H9 (cell line): ENCODE results near the gene CALN1. TPM values are rescaled to one million over a fixed set of nuclear protein-coding genes. Genes with fewer than 3 reads are reported as not detected.

Experiments used
- DNase-seq: peaks from one replicate; pipeline ENCODE4 v3.0.0-alpha.2; 2017
- H2AFZ ChIP-seq: one replicate; pipeline ENCODE4 v1.6.1; 2013; ENCODE audit warnings: mild to moderate bottlenecking, low read length, control low read depth, moderate library complexity
- H2AK5ac ChIP-seq: 2 replicates; pipeline ENCODE4 v1.6.1; 2013; ENCODE audit warnings: low read length, control low read depth, mixed read lengths; ENCODE audit not compliant: insufficient read length
- H2BK120ac ChIP-seq: one replicate; pipeline ENCODE4 v1.6.1; 2013; ENCODE audit warnings: low read depth, mild to moderate bottlenecking, low read length, control low read depth, inconsistent platforms; ENCODE audit not compliant: poor library complexity, severe bottlenecking
- H2BK12ac ChIP-seq: 2 replicates; pipeline ENCODE4 v1.6.1; 2013; ENCODE audit warnings: low read length, control low read depth, mixed read lengths, low read depth; ENCODE audit not compliant: insufficient read length
- H2BK15ac ChIP-seq: 2 replicates; pipeline ENCODE4 v1.6.1; 2013; ENCODE audit warnings: low read depth, low read length, control low read depth
- H2BK20ac ChIP-seq: one replicate; pipeline ENCODE4 v1.6.1; 2013; ENCODE audit warnings: low read depth, mild to moderate bottlenecking, low read length, control low read depth, inconsistent platforms; ENCODE audit not compliant: poor library complexity, severe bottlenecking
- H2BK5ac ChIP-seq: 2 replicates; pipeline ENCODE4 v1.6.1; 2013; ENCODE audit warnings: low read length, control low read depth, mixed read lengths; ENCODE audit not compliant: insufficient read length
- H3K14ac ChIP-seq: 2 replicates; pipeline ENCODE4 v1.6.1; 2013; ENCODE audit warnings: low read length, control low read depth; ENCODE audit not compliant: insufficient read depth
- H3K18ac ChIP-seq: 2 replicates; pipeline ENCODE4 v1.6.1; 2013; ENCODE audit warnings: low read depth, mild to moderate bottlenecking, mixed read lengths, low read length, control low read depth; ENCODE audit not compliant: insufficient read length
- H3K23ac ChIP-seq: 2 replicates; pipeline ENCODE4 v1.6.1; 2013; ENCODE audit warnings: low read length, control low read depth, mixed read lengths, low read depth; ENCODE audit not compliant: insufficient read length
- H3K23me2 ChIP-seq: 2 replicates; pipeline ENCODE4 v1.6.1; 2013; ENCODE audit warnings: low read depth, mild to moderate bottlenecking, mixed read lengths, low read length, control low read depth; ENCODE audit not compliant: insufficient read length, poor library complexity, severe bottlenecking
- H3K27ac ChIP-seq: 2 replicates; pipeline ENCODE4 v1.5.1; 2013; ENCODE audit warnings: low read length, control low read depth, mixed read lengths, low read depth; ENCODE audit not compliant: insufficient read length
- H3K27me3 ChIP-seq: 2 replicates; pipeline ENCODE4 v1.6.1; 2013; ENCODE audit warnings: low read length, control low read depth, inconsistent platforms; ENCODE audit not compliant: insufficient read depth
- H3K4ac ChIP-seq: 2 replicates; pipeline ENCODE4 v1.6.1; 2013; ENCODE audit warnings: low read depth, mild to moderate bottlenecking, control low read depth, inconsistent platforms, low read length, moderate library complexity
- H3K4me1 ChIP-seq: 2 replicates; pipeline ENCODE4 v1.6.1; 2013; ENCODE audit warnings: low read length, control low read depth, inconsistent platforms; ENCODE audit not compliant: insufficient read depth
- H3K4me2 ChIP-seq: 2 replicates; pipeline ENCODE4 v1.6.1; 2013; ENCODE audit warnings: low read length, control low read depth, mixed read lengths; ENCODE audit not compliant: insufficient read length, insufficient read depth
- H3K56ac ChIP-seq: 2 replicates; pipeline ENCODE4 v1.6.1; 2013; ENCODE audit warnings: low read depth, mild to moderate bottlenecking, mixed read lengths, low read length, control low read depth; ENCODE audit not compliant: insufficient read length
- H3K79me1 ChIP-seq: 2 replicates; pipeline ENCODE4 v1.6.1; 2013; ENCODE audit warnings: low read depth, mild to moderate bottlenecking, moderate library complexity, low read length, control low read depth, inconsistent platforms; ENCODE audit not compliant: insufficient read depth, poor library complexity, severe bottlenecking
- H3K79me2 ChIP-seq: 2 replicates; pipeline ENCODE4 v1.6.1; 2013; ENCODE audit warnings: low read length, control low read depth, inconsistent platforms; ENCODE audit not compliant: insufficient read depth
- H3K9ac ChIP-seq: 2 replicates; pipeline ENCODE4 v1.6.1; 2013; ENCODE audit warnings: low read length, control low read depth, mixed read lengths; ENCODE audit not compliant: insufficient read length; ENCODE audit errors: extremely low read depth
- H3K9me3 ChIP-seq: one replicate; pipeline ENCODE4 v1.6.1; 2013; ENCODE audit warnings: low read depth, low read length, inconsistent platforms; ENCODE audit not compliant: control insufficient read depth
- H3T11ph ChIP-seq: one replicate; pipeline ENCODE4 v1.6.1; 2013; ENCODE audit warnings: mild to moderate bottlenecking, low read length, control low read depth, inconsistent platforms
- H4K20me1 ChIP-seq: one replicate; pipeline ENCODE4 v1.6.1; 2013; ENCODE audit not compliant: control insufficient read depth, insufficient read length, insufficient read depth
- H4K5ac ChIP-seq: 2 replicates; pipeline ENCODE4 v1.6.1; 2013; ENCODE audit warnings: low read depth, mild to moderate bottlenecking, mixed read lengths, low read length, control low read depth; ENCODE audit not compliant: insufficient read length
- H4K8ac ChIP-seq: replicated peaks from 2 replicates; pipeline ENCODE4 v1.6.1; 2013; ENCODE audit warnings: low read length, control low read depth, mixed read lengths, low read depth; ENCODE audit not compliant: insufficient read length
- H4K91ac ChIP-seq: 2 replicates; pipeline ENCODE4 v1.6.1; 2013; ENCODE audit warnings: low read depth, mild to moderate bottlenecking, moderate library complexity, mixed read lengths, low read length, control low read depth; ENCODE audit not compliant: insufficient read length
- H3K27ac Mint-ChIP-seq, 3 experiments: 2 replicates in 2 of 3; 3 replicates in 1 of 3; pipeline ENCODE4 v1.8.0; 2020 to 2021; ENCODE audit warnings: mixed read lengths in 3 of 3, mild to moderate bottlenecking in 1 of 3, moderate library complexity in 1 of 3
- H3K27me3 Mint-ChIP-seq: 2 replicates; pipeline ENCODE4 v1.8.0; 2021; ENCODE audit warnings: low read depth, mild to moderate bottlenecking, moderate library complexity, mixed read lengths
- H3K36me3 Mint-ChIP-seq, 3 experiments: 2 replicates in 2 of 3; 3 replicates in 1 of 3; pipeline ENCODE4 v1.8.0; 2020 to 2021; ENCODE audit warnings: low read depth in 3 of 3, mixed read lengths in 3 of 3; ENCODE audit not compliant: insufficient read depth in 1 of 3
- H3K4me1 Mint-ChIP-seq, 2 experiments: 2 replicates each; pipeline ENCODE4 v1.8.0; 2020; ENCODE audit warnings: mixed read lengths in 2 of 2
- H3K4me3 Mint-ChIP-seq, 2 experiments: 2 replicates in 1 of 2; 3 replicates in 1 of 2; pipeline ENCODE4 v1.8.0; 2020 to 2021; ENCODE audit warnings: mild to moderate bottlenecking in 2 of 2, mixed read lengths in 2 of 2, moderate library complexity in 1 of 2
- H3K9me3 Mint-ChIP-seq, 2 experiments: 2 replicates in 1 of 2; 3 replicates in 1 of 2; pipeline ENCODE4 v1.8.0; 2020; ENCODE audit warnings: mild to moderate bottlenecking in 2 of 2, mixed read lengths in 2 of 2, moderate library complexity in 1 of 2
- WGBS: extraction: QIAGEN DNeasy Blood & Tissue Kit; methylation state at CpG from one replicate; pipeline ENCODE4 v1.1.7; 2013; ENCODE audit warnings: missing lambda C conversion rate, low lambda C conversion rate, mixed read lengths; ENCODE audit not compliant: insufficient read length; ENCODE audit errors: extremely low coverage; 5-methylcytosine and 5-hydroxymethylcytosine counted together
- total RNA-seq: library from RNA; stranded (reverse); gene quantifications from 2 replicates; pipeline ENCODE4 v1.2.1, GENCODE V29; 2021
- TF ChIP-seq, protein P1 (sequence below): fragments of 200-600 bp; sonication (generic); conservative IDR thresholded peaks from 3 replicates; pipeline ENCODE4 v1.8.0; 2021; ENCODE audit warnings: antibody characterized with exemption, mild to moderate bottlenecking

The CALN1 gene
- total RNA-seq, 1 experiment from 2014 or later = 2.8 TPM

- H3K4ac ChIP-seq = no peak overlapping the region
- no CpG with 5 or more reads among the region's 9 CpGs for WGBS
These were observed 216.0 kb downstream of the CALN1 start for GRCh38 chr7:72196176-72196575.

More at GRCh38 chr7:72196176-72196575, 216.0 kb downstream of the CALN1 start:
- no peak overlapping the region for H3K4me3 Mint-ChIP-seq
- no peaks in the 10 kb centered on the region for H4K20me1 ChIP-seq
- H3K14ac ChIP-seq = no peak overlapping the region
- H2BK20ac ChIP-seq = no peak overlapping the region
- no peaks in the 10 kb centered on the region for H3K4me1 Mint-ChIP-seq
- no peak overlapping the region for H2BK5ac ChIP-seq
- no peaks in the 10 kb centered on the region for H3K23me2 ChIP-seq
- H3K9me3 ChIP-seq = no peaks in the 10 kb centered on the region
- no peak overlapping the region for H4K91ac ChIP-seq
- H2AK5ac ChIP-seq = no peak overlapping the region
- H2BK120ac ChIP-seq = no peak overlapping the region
- no peaks in the 10 kb centered on the region for H3K79me1 ChIP-seq
- H3K23ac ChIP-seq = no peak overlapping the region
- no peak overlapping the region for H3K27ac ChIP-seq
- no peak for DNase-seq
- no peaks in the 10 kb centered on the region for H3K79me2 ChIP-seq
- H3K36me3 Mint-ChIP-seq = no peaks in the 10 kb centered on the region
- H3K27me3 ChIP-seq = no peaks in the 10 kb centered on the region
- no peak overlapping the region for H2BK15ac ChIP-seq
- no peak overlapping the region for H3K9ac ChIP-seq
- H4K8ac ChIP-seq = no peak overlapping the region
- no peaks in the 10 kb centered on the region for H3K4me1 ChIP-seq
- H2AFZ ChIP-seq = no peak overlapping the region
- no peaks in the 10 kb centered on the region for H3K27me3 Mint-ChIP-seq
- H2BK12ac ChIP-seq = no peak overlapping the region
- no peak overlapping the region for H3K18ac ChIP-seq
- no peak overlapping the region for H3K4me2 ChIP-seq
- H3K56ac ChIP-seq = no peak overlapping the region
- TF ChIP-seq, protein P1, sequence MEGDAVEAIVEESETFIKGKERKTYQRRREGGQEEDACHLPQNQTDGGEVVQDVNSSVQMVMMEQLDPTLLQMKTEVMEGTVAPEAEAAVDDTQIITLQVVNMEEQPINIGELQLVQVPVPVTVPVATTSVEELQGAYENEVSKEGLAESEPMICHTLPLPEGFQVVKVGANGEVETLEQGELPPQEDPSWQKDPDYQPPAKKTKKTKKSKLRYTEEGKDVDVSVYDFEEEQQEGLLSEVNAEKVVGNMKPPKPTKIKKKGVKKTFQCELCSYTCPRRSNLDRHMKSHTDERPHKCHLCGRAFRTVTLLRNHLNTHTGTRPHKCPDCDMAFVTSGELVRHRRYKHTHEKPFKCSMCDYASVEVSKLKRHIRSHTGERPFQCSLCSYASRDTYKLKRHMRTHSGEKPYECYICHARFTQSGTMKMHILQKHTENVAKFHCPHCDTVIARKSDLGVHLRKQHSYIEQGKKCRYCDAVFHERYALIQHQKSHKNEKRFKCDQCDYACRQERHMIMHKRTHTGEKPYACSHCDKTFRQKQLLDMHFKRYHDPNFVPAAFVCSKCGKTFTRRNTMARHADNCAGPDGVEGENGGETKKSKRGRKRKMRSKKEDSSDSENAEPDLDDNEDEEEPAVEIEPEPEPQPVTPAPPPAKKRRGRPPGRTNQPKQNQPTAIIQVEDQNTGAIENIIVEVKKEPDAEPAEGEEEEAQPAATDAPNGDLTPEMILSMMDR = no peak
- H4K5ac ChIP-seq = no peak overlapping the region
- H3K27ac Mint-ChIP-seq = no peak overlapping the region
- no peak overlapping the region for H3T11ph ChIP-seq
- H3K9me3 Mint-ChIP-seq = no peaks in the 10 kb centered on the region
